CD4-positive, alpha-beta T cell (primary cell): ENCODE data around the gene AKNA. TPM values are rescaled to one million over a fixed set of nuclear protein-coding genes. Genes with fewer than 3 reads are reported as not detected.
"Not testable (repeated sequence)": the region's sequence is repeated elsewhere in the genome, so short reads cannot be mapped to it uniquely, and the experiment has no call there.

ENCODE experiments used
- ATAC-seq: fragments of 200-7000 bp; cut with Tn5 transposase; one replicate; pipeline ENCODE4 v1.10.0; 2022; ENCODE audit warnings: mild to moderate bottlenecking; ENCODE audit not compliant: poor library complexity
- CTCF ChIA-PET: fragments of 350-600 bp; sonication (Branson Sonifier 250); formaldehyde crosslinking; loops from one replicate; lab custom pipeline; 2021; ENCODE audit warnings: antibody characterized with exemption, inconsistent platforms; lab: Charles Lee
- POLR2A ChIA-PET: fragments of 350-600 bp; sonication (Branson Sonifier 250); formaldehyde crosslinking; loops from one replicate; lab custom pipeline; 2021; ENCODE audit warnings: antibody characterized with exemption, inconsistent platforms; lab: Charles Lee
- DNase-seq, 14 experiments: peaks; one replicate each; pipeline ENCODE4 v3.0.0-alpha.2; 2013 to 2020; ENCODE audit warnings: mixed read lengths in 2 of 14
- H3K27ac ChIP-seq, 2 donors: one replicate each; pipeline versions ENCODE4 v1.5.1 to v1.7.0; 2013; ENCODE audit warnings: low read length in 2 of 2, low read depth in 1 of 2, mild to moderate bottlenecking in 1 of 2
- H3K27me3 ChIP-seq, 2 experiments: 1 replicate in 1 of 2; 2 replicates in 1 of 2; pipeline versions ENCODE4 v1.6.1 to v1.7.0; 2013; ENCODE audit warnings: low read length in 2 of 2, control low read depth in 1 of 2, mild to moderate bottlenecking in 1 of 2, moderate library complexity in 1 of 2; ENCODE audit not compliant: insufficient read depth in 2 of 2, control insufficient read depth in 1 of 2
- H3K36me3 ChIP-seq: one replicate; pipeline ENCODE4 v1.6.1; 2013; ENCODE audit warnings: low read length, control low read depth; ENCODE audit not compliant: insufficient read depth
- H3K4me1 ChIP-seq: one replicate; pipeline ENCODE4 v1.6.1; 2013; ENCODE audit warnings: low read length, control low read depth; ENCODE audit not compliant: insufficient read depth
- H3K4me3 ChIP-seq: one replicate; pipeline ENCODE4 v1.5.1; 2013; ENCODE audit warnings: mild to moderate bottlenecking, low read length, moderate library complexity
- H3K9me3 ChIP-seq, 2 experiments: 1 replicate in 1 of 2; 2 replicates in 1 of 2; pipeline versions ENCODE4 v1.6.1 to v1.7.0; 2013; ENCODE audit warnings: low read length in 2 of 2, mild to moderate bottlenecking in 2 of 2, control low read depth in 1 of 2, moderate library complexity in 1 of 2; ENCODE audit not compliant: control insufficient read depth in 1 of 2, insufficient read depth in 1 of 2
- H3K27ac Mint-ChIP-seq: one replicate; pipeline ENCODE4 v1.8.0; 2020; ENCODE audit warnings: mixed read lengths
- H3K27me3 Mint-ChIP-seq: one replicate; pipeline ENCODE4 v1.8.0; 2021; ENCODE audit warnings: mixed read lengths
- H3K36me3 Mint-ChIP-seq: one replicate; pipeline ENCODE4 v1.8.0; 2021; ENCODE audit warnings: low read depth, mixed read lengths
- H3K4me1 Mint-ChIP-seq: one replicate; pipeline ENCODE4 v1.8.0; 2021; ENCODE audit warnings: low read depth, mixed read lengths
- H3K4me3 Mint-ChIP-seq: one replicate; pipeline ENCODE4 v1.8.0; 2020; ENCODE audit warnings: mild to moderate bottlenecking, mixed read lengths
- H3K9me3 Mint-ChIP-seq: one replicate; pipeline ENCODE4 v1.8.0; 2020; ENCODE audit warnings: mixed read lengths
- CTCF ChIP-seq: fragments of 200-600 bp; IDR thresholded peaks from one replicate; pipeline ENCODE4 v1.8.0; 2022; ENCODE audit warnings: antibody characterized with exemption, mild to moderate bottlenecking
- intact Hi-C, 2 experiments: fragments of 100-400 bp; cut with DNase I in 1 of 2; cut with micrococcal nuclease in 1 of 2; formaldehyde crosslinking; loops; one replicate each; pipeline versions ENCODE4 v1.15.1 to v1.9.0; 2023 to 2025; cut with DNase I, micrococcal nuclease
- total RNA-seq, 174 experiments: library from RNA in 2 of 174; stranded (reverse) in 2 of 174; gene quantifications; one replicate each; pipeline ENCODE4 v1.2.3 and lab custom pipeline; 2021 to 2026

Gene AKNA
- total RNA-seq, 2 experiments from 2014 or later, result 247 to 258 TPM

- H3K27me3 ChIP-seq, intact Hi-C loops, H3K4me1 ChIP-seq, H3K4me3 Mint-ChIP-seq, H3K4me3 ChIP-seq, H3K27me3 Mint-ChIP-seq, CTCF ChIA-PET, H3K9me3 ChIP-seq, ATAC-seq, DNase-seq, H3K9me3 Mint-ChIP-seq: not testable (repeated sequence)
- Histone ChIP-seq H3K36me3 (peaks cover 20% of the 10 kb centered on the region), H3K27ac (peak overlapping the region in 1 of 2 donors; percentile 29)
- peaks cover 17% of the 10 kb centered on the region for H3K36me3 Mint-ChIP-seq
- POLR2A ChIA-PET, result interaction anchor here (0.8 to 1.8 kb wide), 3 partner anchors 54 to 56 kb away, joined by 3 to 5 read pairs (median 5); partner anchors contain the start of gene AKNA
- H3K27ac Mint-ChIP-seq, result peak overlapping the region; percentile 68
- H3K4me1 Mint-ChIP-seq, result peaks cover 19% of the 10 kb centered on the region
Observed at GRCh38 chr9:114331229-114332195, 56.3 kb downstream of the AKNA start.

- intact Hi-C loops, result no loop called here
- CTCF ChIA-PET, result no interaction called here
Observed at GRCh38 chr9:114330636-114331035, 57.1 kb downstream of the AKNA start.

GRCh38 chr9:114329625-114330022 lies 58.2 kb downstream of the AKNA start, which contains the start of gene ORM2:
ORM2 (plus strand) TSS chr9:114329869; CDS start chr9:114329905, 36 bp downstream.
- H3K36me3 ChIP-seq, CTCF ChIA-PET, H3K27me3 Mint-ChIP-seq, H3K4me3 ChIP-seq, H3K9me3 Mint-ChIP-seq, H3K36me3 Mint-ChIP-seq, intact Hi-C loops, H3K4me3 Mint-ChIP-seq, ATAC-seq, DNase-seq, H3K27me3 ChIP-seq, POLR2A ChIA-PET, H3K27ac ChIP-seq, H3K9me3 ChIP-seq, H3K4me1 ChIP-seq: not testable (repeated sequence)
- H3K4me1 Mint-ChIP-seq, result peaks cover 19% of the 10 kb centered on the region
- H3K27ac Mint-ChIP-seq, result peak within 1 kb of the TSS; percentile 68

More at GRCh38 chr9:114330636-114331035, 57.1 kb downstream of the AKNA start:
- H3K27me3 Mint-ChIP-seq, result no peaks in the 10 kb centered on the region
- peak overlapping the region; percentile 68 for H3K27ac Mint-ChIP-seq
- H3K4me1 Mint-ChIP-seq, result peaks cover 19% of the 10 kb centered on the region
- no peak for DNase-seq
- Histone ChIP-seq H3K27me3 (no peaks in the 10 kb centered on the region), H3K27ac (no peak overlapping the region), H3K4me1 (peaks cover 9% of the 10 kb centered on the region), H3K9me3 (peaks cover 0 to 5% of the 10 kb centered on the region in 2 experiments), H3K4me3 (no peak overlapping the region), H3K36me3 (peaks cover 11% of the 10 kb centered on the region)
- POLR2A ChIA-PET, result interaction anchor here (0.8 to 1.8 kb wide), 2 partner anchors 55 to 57 kb away, joined by 3 to 5 read pairs; partner anchors contain the start of gene AKNA
- peaks cover 9% of the 10 kb centered on the region for H3K36me3 Mint-ChIP-seq
- TF ChIP-seq CTCF, result no peak
- ATAC-seq, result no peak
- H3K4me3 Mint-ChIP-seq, result no peak overlapping the region
- H3K9me3 Mint-ChIP-seq, result no peaks in the 10 kb centered on the region

GRCh38 chr9:114328937-114329624 lies 58.7 kb downstream of the AKNA start:
- H3K27me3 Mint-ChIP-seq, H3K27ac Mint-ChIP-seq, H3K27ac ChIP-seq, CTCF ChIA-PET, H3K4me3 ChIP-seq, H3K4me1 ChIP-seq, ATAC-seq, H3K4me3 Mint-ChIP-seq, H3K36me3 ChIP-seq, H3K27me3 ChIP-seq, intact Hi-C loops, H3K36me3 Mint-ChIP-seq, POLR2A ChIA-PET, H3K9me3 Mint-ChIP-seq, H3K9me3 ChIP-seq: not testable (repeated sequence)
- H3K4me1 Mint-ChIP-seq, result peaks cover 19% of the 10 kb centered on the region
- DNase-seq, result peak in 1 of 14 experiments; percentile 3

GRCh38 chr9:114328357-114328820 lies 59.4 kb downstream of the AKNA start:
- H3K27ac Mint-ChIP-seq, H3K27me3 Mint-ChIP-seq, H3K9me3 ChIP-seq, H3K36me3 ChIP-seq, H3K27me3 ChIP-seq, H3K4me3 ChIP-seq, DNase-seq, POLR2A ChIA-PET, CTCF ChIA-PET, intact Hi-C loops, H3K27ac ChIP-seq, H3K4me3 Mint-ChIP-seq, H3K36me3 Mint-ChIP-seq, H3K4me1 ChIP-seq, H3K9me3 Mint-ChIP-seq, ATAC-seq: not testable (repeated sequence)
- peaks cover 19% of the 10 kb centered on the region for H3K4me1 Mint-ChIP-seq
